Liver (tissue), 3 donors: ENCODE data around the gene DNAH6.

Experiments
- CTCF ChIP-seq: fragments of 150-350 bp; IDR thresholded peaks from 2 replicates; pipeline ENCODE4 v1.5.1; 2017; ENCODE audit warnings: improper control_type of control experiment, low read depth, low read length; ENCODE audit not compliant: missing input control
- EGR1 ChIP-seq, 2 donors: IDR thresholded peaks; 2 replicates each; pipeline ENCODE4 v1.6.1; 2016 to 2018; ENCODE audit warnings: antibody characterized with exemption in 2 of 2, low read depth in 2 of 2
- JUND ChIP-seq, 2 donors: IDR thresholded peaks; 2 replicates each; pipeline ENCODE4 v1.6.1; 2016; ENCODE audit warnings: antibody characterized with exemption in 2 of 2
- RAD21 ChIP-seq, 2 donors: IDR thresholded peaks; 2 replicates each; pipeline ENCODE4 v1.6.1; 2016; ENCODE audit warnings: antibody characterized with exemption in 2 of 2, mild to moderate bottlenecking in 2 of 2
- SP1 ChIP-seq: IDR thresholded peaks from 2 replicates; pipeline ENCODE4 v1.6.1; 2018; ENCODE audit warnings: antibody characterized with exemption, mild to moderate bottlenecking
- donor health status: healthy.
- donor health status: healthy.

GRCh38 chr2:84478867-84479266 is 37.4 kb upstream of the DNAH6 start:
- TF ChIP-seq CTCF (no peak), JUND (IDR thresholded peaks at IDR 0.05) (no peak), EGR1 (IDR thresholded peaks at IDR 0.05; ENCODE audit: low read depth in 2 of 2) (no peak), RAD21 (IDR thresholded peaks at IDR 0.05) (no peak), SP1 (no peak)
